GM12875 (cell line): ENCODE data around the gene AQP12A.
"Not testable (repeated sequence)": the region's sequence is repeated elsewhere in the genome, so short reads cannot be mapped to it uniquely, and the experiment has no call there.

Experiments
- H3K4me3 ChIP-seq: one replicate; pipeline ENCODE4 v1.5.1; 2011; ENCODE audit warnings: low read depth, low read length, control low read depth
- TF ChIP-seq, protein P1 (sequence below): IDR thresholded peaks from 2 replicates; pipeline ENCODE4 v1.5.1; 2011; ENCODE audit warnings: low read depth, mild to moderate bottlenecking, control low read depth, inconsistent platforms, low read length, moderate library complexity, borderline replicate concordance; ENCODE audit not compliant: insufficient read depth

AQP12A gene

DNA sequence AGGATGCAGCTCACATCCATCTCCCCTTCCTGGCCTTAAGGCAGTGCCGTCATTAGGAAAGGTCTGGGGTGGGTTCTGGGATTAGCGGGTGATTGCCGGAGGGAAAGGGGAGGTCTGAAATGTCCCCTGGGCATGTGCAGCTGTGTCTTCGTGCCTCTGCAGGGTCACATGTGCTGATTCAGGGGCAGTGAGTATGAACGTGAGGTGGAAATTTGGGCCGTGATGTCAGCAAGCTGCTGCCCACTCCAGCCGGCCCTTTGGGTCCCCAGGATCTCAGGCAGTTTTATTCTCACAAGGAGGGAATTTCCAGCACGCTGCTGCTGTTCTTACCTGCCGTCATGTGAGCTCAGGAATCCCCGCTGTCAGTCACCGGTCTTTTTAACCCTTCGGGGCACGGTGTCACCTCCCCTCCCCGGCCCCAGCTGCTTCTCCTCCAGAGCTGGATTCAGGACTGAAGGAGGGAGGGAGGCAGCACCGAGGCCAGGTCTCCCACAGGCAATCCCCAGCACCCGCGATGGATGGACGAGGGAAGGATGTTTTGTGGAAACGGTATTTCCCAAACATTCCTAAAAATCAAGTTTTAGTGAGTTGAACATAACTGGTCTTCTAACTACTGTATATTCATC, 42.9 kb upstream of the AQP12A start:
- TF ChIP-seq, protein P1, sequence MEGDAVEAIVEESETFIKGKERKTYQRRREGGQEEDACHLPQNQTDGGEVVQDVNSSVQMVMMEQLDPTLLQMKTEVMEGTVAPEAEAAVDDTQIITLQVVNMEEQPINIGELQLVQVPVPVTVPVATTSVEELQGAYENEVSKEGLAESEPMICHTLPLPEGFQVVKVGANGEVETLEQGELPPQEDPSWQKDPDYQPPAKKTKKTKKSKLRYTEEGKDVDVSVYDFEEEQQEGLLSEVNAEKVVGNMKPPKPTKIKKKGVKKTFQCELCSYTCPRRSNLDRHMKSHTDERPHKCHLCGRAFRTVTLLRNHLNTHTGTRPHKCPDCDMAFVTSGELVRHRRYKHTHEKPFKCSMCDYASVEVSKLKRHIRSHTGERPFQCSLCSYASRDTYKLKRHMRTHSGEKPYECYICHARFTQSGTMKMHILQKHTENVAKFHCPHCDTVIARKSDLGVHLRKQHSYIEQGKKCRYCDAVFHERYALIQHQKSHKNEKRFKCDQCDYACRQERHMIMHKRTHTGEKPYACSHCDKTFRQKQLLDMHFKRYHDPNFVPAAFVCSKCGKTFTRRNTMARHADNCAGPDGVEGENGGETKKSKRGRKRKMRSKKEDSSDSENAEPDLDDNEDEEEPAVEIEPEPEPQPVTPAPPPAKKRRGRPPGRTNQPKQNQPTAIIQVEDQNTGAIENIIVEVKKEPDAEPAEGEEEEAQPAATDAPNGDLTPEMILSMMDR: no peak
- H3K4me3 ChIP-seq: no peak overlapping the region

DNA sequence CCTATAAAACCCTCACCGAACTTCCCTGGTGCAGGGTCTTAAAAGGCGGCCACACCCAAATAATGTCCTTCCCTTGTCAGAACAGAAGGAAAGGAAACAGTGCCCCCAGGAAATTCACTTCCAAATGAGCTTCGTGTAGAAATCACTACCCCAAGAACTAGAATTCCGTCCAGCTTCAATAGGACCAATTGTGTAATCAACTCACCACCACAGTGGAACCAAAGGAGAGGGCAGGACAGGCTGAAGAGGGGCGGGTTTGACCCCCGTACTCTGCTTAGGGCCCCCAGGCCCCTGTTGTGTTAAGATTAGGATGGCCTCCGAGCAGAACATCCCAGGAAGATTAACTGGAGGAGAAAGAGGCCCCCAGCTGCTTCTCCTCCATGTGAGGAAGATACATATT, 42.3 kb upstream of the AQP12A start:
- H3K4me3 ChIP-seq: no peak overlapping the region
- TF ChIP-seq, protein P1: no peak

DNA sequence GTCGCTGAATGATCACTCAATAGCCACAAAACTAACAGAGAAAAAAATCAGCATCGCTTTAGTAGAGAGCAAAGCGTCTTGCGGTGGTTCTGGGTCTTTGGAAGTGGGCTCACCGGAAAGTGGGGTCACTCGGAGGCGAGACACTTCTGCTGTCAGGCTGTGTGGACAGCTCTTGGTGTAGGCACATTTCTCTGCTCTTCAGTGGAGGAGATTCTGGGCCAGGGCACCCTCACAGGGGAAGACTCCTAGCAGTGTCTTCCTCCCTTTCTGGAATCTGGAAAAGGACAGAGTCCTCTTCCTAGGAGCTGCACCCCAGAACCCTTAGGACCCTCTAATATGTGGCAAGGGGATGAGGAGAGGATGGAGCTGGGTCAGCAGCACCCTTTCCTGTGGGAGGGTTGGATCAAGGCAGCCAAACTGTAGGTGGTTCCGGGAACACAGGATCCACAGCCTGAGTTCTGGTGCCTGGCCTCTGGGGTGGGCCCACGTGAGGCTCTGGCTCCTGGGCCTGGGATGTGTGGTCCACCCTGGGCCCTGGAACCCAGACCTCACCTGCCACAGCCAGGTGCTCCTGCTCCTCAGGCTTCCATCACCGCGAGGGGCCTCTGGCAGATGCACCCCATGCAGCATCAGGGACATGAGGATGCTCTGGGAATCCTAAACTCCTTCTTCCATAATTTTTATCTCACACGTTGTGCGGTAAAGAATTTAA, 41.3 kb upstream of the AQP12A start:
- no peak overlapping the region for H3K4me3 ChIP-seq
- TF ChIP-seq, protein P1: no peak

DNA sequence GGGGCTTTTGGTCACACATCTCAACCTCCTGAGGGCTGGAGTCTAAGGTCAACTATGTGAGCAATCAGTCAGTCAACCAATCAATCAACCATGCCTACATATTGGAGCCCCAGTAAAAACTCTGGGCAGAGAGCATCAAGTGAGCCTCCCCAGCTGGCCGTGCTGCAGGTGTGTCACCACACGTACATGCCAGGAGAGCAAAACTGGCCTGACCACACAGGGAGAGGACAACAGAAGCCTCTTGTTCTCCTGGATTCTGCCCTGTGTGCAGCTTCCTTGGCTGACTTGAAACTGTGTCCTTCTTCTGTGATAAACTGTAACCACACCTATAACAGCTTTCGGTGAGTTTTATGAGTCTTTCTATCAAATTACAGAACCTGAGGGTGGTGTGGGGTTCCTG, 40.5 kb upstream of the AQP12A start:
- TF ChIP-seq, protein P1: no peak
- no peak overlapping the region for H3K4me3 ChIP-seq

DNA sequence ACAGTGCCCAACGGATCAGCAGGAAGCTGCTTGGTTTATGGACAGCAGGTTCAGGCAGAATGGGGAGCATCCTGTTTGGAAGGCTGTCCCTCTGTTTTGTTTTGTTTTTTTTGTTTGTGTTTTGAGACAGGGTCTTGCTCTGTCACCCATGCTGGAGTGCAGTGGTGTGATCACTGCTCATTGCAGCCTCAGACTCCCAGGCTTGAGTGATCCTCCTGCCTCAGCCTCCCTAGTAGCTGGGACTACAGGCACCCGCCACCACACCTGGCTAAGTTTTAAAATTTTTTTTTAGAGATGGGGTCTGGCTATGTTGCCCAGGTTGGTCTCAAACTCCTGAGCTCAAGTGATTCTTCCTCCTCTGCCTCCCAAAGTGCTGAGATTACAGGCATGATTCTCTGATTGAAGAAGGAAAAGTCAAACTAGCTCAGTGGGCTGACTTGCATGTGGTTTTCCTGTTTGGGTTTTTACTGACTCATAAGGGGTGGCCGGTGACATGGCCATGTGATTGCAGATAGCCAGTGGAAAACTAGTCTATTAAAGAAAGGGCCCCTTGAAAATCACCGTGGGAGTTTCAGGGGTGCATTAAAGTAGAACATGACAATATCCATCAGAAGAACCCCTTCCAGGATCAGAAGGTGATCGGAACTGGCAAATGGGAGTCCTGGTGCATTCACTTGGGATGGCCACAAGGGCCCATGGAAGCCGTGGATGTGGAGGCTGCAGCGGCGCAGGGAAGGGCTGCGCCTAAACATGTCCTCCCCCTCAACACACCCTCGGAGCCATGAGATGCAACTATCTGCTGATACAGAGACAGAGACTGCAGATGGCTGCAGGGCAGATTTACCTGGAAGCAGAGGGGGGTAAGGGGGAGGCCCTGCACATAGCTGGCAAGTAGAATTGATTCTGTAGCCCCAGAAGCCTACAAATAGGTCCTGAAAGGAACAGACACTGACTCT, 35.5 kb upstream of the AQP12A start:
- H3K4me3 ChIP-seq: no peak overlapping the region
- TF ChIP-seq, protein P1: no peak

DNA sequence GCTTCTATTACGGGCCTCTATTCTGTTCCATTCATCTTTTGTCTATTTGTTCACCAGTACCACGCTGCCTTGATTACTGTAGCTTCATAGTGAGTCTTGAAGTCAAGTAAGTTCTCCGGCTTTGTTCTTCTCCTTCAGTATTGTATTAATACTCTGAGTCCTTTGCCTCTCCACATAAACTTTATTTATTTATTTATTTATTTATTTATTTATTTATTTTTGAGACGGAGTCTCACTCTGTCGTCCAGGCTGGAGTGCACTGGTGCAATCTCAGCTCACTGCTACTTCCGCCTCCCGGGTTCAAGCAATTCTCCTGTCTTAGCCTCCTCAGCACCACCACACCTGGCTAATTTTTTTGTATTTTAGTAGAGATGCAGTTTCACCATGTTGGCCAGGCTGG, 31.8 kb upstream of the AQP12A start:
- not testable (repeated sequence) for H3K4me3 ChIP-seq

DNA sequence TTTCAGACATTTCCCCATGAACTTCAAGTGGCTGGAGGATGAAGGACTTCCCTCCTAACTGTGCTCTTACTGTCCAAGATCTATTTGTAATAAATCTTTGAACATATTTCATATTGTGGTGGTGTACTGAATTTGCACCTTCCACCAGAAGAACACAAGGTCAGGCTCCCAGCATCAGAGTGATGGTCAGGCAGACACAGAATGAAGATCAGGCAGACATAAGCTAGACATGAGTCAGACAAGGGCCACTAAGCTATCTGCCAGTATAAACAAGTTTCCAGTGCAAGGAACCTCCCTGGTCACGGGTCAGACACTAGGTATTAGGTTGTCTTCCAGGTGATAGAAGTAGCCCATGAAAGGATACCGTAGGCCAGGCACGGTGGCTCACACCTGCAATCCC, 29.0 kb upstream of the AQP12A start:
- H3K4me3 ChIP-seq: no peak overlapping the region
- TF ChIP-seq, protein P1: no peak
